Stimulated activated CD8-positive, alpha-beta memory T cell treated with anti-CD3 and anti-CD28 coated beads, Interleukin-12 subunit alpha, Interleukin-12 subunit beta, amount 100 ng/mL, for 24 hours (primary cell): ENCODE results near the gene SMIM36.
"Not testable (repeated sequence)": the region's sequence is repeated elsewhere in the genome, so short reads cannot be mapped to it uniquely, and the experiment has no call there.

ENCODE experiments used
- DNase-seq: peaks from one replicate; pipeline ENCODE4 v3.0.0-alpha.2; 2020; ENCODE audit errors: extremely low read depth

SMIM36 gene

DNA sequence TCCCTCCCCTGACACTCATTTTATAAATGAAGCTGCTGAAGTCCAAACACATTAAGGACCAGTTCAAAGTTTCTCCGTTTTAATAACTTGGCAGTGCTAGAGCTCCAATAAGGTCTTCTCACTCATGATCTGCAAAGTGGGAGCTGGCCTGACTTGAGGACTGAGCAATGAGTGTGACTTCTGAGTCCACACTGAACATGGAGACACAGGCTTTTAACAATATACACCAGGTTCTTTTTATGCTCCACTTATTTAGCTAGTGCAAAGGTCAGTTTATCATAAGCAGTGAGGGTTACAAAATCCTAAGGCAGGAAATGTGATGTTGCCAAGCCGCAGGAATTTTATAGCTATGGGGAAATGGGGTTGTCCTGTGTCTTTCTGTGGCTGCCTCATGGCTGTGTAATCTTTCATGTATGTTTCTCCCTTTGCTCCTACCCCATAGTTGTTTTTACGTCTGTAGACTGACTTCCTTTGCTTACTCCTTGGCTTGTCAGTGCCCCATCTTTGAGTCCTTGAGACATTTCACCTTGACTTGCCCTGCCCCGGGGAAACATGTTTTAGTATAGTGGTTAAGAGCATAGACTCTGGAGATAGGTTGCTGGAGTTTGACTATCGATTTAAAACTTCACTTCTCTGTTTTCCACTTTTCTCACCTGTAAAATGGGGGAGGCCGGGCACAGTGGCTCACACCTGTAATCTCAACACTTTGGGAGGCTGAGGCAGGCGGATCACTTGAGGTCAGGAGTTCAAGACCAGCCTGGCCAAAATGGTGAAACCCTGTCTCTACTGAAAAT is 77.4 kb downstream of the SMIM36 start:
- DNase-seq, result no peak

DNA sequence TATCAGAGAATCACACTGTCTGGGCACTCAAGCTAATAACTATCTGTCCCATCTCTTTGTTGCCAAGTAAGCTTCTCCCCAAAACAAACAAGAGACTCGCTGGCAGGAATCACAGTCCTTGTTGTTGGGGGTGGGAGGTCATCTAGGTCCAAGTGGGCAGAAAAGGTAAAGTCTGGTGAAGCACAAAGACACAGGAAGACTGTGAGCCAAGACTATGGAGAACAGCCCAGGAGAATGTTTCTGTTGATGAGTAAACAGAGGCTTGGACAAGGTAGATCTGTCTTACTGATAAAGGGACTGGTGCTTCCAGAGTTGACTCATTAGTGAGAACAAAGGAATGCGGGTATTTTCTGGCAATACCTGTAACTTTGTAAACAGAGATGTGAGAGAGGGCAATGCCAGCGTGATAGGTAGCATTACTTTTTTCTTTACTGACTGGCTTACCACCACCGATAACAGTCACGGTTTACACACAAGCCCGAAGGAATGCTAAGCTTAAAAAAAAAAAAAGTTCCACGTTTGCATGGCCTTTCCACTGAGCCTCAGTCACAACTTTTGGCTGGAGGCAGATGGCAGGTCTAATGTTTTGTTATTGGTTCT is 78.1 kb downstream of the SMIM36 start:
- DNase-seq, result no peak

DNA sequence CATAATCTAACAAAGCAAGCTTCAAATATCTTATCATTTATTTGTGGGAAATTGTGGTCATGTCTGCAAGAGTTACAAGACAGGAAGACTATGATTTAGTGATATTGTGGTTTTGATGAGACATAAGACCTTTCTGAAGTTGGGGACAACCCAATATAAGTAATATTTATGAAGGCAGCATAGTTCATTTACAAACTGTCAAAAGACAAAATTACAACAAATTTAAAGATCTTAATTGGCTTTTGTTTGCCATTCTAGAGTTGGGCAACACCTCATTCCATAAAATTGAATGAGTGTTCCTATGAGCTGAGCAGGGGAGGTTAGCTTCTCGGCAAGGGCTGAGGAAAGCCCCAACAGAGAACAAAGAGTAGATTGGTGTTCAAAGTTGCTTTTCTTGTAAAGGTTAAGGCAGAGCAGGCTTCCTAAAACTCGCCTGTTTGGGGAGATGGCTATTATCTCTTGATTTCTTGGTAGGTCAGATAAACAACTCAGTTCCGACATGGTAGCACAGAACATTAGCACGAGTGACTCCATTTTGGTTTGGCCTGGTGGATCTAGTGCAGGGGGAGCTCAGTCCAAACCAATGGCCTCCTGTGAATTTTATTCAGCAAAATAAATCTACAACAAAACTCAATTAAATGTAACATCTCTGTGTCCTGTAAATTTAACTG is 78.8 kb downstream of the SMIM36 start:
- no peak for DNase-seq

DNA sequence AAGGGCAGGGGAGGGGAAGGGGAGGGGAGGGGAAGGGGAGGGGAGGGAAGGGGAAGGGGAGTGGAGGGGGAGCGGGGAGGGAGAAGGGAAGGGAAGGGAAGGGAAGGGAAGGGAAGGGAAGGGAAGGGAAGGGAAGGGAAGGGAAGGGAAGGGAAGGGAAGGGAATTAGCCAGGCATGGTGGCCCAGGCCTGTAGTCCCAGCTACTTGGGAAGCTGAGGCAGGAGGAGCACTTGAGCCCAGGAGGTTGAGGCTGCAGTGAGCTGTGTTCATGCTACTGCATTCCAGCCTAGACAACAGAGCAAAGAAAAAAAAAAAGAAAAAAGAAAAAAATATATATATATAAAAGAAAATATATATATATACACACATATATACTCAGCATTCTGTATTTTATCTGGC is 79.3 kb downstream of the SMIM36 start:
- DNase-seq, result not testable (repeated sequence)

DNA sequence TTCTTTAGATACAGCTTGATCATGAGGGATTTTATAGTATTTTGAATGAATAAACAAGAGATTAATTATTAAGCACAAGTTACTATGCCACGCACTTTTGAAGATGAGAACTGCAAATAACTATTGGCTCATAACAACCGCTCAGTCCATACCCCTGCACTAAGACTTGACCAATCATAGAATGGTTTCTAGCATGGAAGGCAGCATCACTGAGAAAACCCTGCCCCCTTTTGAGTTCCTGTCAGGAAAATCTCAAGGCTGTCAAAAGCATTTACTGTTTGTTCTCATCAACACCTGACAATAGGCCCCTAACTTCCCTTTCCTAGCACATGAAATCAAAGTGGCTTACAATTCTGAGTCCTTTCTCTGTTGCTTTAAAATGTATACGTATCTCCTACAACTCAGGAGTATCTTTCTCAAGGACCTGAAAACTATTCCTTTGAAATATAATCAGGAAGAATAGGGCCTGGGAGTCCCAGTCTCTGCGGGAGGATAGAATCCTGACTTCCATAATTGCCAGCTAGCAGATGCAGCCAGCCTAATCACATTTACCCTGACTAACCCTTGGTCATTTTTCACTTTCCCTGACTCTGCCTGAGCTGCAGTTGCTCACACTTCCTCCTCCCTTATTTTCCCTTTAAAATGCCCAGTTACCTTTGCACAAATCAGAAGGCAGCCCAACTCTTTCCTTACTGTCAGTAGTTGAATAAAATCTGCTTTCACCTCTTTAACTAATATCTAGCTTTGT is 80.5 kb downstream of the SMIM36 start:
- DNase-seq, result no peak

DNA sequence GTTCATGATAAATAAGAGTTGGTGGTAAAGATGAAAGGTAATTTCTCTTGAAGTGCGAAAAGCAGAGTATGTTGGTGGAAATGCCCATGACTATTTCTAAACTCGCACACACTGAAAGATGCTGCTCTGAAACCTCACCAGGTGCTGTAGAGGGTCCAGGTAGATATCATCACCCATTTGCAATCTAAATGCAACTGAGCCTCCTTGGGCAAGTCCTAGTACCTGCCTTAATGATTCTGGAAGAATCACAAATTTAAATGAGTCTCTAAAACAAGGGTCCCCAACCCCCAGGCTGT is 83.7 kb downstream of the SMIM36 start:
- no peak for DNase-seq

DNA sequence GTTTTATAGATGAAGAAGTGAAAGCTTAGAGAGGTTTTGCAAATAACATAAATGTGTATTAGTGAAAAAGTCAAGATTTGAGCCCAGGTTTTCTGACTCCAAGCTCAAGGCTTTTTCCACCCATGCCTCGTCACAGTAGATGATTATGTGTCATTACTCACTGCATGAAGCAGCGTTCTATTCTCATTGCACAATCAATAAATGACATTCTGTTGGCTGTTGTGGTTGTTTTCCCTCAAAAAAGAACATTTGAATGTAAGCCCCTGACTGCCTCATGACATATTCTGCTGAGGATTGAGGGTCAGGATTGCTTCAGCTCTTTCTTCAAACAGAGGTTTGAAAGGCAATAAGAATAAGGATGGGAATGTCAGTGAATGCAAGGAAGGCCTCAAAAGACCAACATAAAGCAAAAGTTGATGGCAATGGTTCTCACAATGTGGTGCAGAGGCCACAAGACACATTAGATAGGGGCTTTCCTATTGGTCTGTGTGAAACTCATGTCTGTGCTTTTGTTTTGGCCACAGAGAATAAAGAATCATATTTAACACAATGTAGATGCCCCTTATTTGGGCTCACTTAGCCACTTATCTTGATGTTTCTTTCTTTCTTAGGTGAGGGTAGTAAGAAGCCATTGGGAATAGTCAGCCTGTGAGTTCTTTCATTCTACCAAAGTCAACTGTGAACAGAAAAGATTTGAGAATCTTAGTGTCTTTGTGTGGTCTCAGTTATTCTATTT is 84.2 kb downstream of the SMIM36 start:
- no peak for DNase-seq

DNA sequence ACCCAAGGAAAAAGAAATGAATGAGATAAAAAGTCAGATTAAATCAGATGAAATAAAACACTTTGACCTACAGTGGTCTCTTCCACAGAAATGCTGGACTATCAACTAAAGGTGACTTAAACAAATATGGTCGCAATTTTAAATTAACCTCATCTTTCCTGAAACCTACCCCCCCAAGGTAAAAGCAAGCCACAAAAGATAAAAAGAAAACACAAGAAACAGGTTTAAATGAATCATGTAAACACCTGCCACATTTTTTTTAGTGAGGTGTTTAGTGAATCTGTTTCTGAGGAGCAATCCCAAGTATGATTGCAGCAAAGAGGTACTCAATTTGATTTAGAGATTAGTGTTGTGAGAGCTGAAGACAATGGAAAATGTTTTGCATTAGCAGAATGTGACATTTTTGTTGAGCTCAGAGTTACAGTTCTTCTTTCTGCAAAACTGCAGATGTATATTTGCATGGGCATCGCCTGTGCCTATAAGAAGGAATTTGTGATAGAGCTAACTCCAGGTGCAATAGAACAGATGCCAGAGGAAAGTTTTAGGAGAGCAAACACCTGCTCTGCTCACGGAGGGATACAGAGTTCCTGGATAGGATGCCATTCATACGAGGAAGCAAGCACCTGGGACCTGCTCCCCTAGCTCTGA is 86.2 kb downstream of the SMIM36 start:
- DNase-seq, result no peak

DNA sequence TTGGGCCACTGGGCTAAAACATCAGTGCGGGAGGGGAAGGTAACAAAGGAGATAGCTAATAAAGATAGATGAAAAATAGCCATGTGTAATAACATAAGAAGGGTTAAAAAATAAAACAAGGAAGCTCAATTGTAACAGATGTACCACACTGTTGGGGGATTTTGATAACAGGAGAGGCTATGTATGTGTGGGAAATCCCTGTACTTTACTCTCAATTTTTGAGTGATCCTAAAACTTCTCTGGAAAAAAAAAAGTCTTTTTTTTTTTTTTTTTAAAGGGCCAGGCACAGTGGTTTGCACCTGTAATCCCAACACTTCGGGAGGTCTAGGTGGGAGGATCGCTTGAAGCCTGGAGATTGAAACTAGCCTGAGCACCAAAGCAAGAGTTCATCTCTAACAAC is 87.7 kb downstream of the SMIM36 start:
- DNase-seq, result no peak

DNA sequence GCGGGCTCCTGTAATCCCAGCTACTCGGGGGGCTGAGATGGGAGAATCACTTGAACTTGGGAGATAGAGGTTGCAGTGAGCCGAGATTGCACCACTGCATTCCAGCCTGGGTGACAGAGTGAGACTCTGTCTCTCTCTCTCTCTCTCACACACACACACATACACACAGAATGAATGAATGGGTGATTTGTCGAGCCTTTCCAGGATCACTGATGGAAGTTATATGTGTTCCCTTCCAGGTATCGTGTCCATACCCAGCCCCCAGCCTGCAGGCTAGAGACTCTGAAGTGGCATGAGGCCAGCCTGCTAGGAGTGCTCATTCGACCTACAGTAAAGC is 88.5 kb downstream of the SMIM36 start:
- DNase-seq, result not testable (repeated sequence)

DNA sequence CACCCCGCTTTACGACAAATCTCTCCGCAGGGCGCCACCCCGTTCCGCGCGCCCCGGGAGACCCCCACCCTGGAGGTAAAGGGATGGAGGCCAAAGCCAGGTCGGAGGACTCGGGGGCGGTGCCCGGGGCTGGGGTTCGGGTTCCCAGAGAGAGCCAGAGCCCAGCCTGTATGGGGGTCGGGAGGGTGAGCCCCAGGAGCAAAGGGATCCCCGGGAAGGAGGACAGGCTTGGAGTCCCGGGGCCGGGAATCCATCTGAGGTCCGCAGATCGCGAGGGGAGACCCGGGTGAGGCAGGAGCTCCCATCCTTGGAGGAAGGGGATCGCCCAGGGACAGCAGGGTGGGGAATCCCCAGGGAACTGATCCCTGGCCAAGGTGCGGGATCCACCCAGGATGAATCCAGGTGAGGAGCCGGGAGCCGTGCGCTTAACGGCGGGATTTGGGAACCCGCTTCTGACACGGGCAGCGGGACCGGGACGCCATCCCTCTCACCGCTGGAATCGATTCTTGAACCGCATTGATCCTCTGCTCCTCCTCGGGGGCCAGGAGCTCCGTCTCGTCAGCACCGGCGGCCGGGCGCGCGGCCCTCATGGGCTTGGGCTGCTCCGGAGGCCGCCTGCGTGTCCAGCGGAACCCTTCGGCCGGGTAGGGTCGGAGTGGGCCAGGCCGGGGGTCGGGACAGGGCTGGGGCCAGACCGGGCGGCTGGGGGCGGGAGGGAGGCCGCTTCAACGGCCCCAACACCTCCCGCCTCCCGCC is 89.9 kb downstream of the SMIM36 start, which contains the start of gene MMD:
TSS of gene MMD (minus strand) at position 657 of the 756 bp plus-strand sequence. CDS start at position 517, 140 bp downstream.
- no peak for DNase-seq

DNA sequence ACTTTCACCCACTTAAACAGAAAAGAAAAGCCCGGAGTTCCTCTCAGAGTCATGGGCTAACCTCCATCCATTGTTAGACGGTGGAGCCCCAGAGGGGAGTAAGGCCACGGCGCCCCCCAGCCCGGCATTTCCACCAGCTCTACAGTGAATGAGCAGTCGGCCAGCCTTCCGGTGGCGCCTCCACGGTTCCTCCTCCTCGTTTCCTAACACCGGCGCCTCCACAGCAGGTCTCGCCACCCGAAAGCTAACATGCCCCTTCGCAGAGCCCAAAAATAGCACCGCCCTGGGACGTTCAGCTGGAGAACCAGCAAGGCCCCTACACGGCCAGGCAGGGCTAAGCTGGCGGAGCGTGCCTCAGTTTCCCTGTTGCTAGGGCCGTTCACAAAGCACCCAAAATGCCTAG is 90.5 kb downstream of the SMIM36 start:
- no peak for DNase-seq

DNA sequence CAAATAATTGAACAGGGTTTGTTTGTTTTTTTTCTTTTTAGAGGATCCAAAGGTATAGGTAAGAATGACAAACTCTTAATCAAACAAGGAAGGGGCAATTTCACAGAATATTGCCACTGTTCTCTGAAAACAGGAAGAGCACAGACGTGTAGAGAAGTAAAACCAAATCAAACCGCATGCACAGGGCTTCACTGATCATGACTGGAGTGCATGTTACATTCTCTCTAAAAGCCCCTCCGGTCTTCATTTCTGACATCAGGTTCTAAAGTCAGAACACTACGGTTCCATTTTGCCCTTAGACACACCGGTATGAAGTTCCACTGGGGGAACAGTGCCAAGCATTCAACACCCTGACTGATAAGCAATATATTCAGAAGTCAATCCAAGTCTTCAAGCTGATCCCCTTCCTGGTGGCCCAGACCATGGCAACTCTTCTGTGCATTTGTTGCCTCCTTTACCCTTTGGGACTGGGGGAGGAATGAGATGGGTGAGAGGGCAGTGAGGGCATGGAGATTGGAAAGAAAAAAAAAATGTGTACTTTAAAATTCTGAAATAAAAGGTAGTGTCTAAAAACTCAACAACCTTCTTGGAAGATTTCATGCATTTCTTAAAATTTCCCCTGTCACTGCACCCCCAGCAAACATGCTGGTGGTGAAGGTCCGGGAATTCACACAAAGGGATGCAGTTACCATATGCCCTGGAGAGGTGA is 91.0 kb downstream of the SMIM36 start:
- no peak for DNase-seq

DNA sequence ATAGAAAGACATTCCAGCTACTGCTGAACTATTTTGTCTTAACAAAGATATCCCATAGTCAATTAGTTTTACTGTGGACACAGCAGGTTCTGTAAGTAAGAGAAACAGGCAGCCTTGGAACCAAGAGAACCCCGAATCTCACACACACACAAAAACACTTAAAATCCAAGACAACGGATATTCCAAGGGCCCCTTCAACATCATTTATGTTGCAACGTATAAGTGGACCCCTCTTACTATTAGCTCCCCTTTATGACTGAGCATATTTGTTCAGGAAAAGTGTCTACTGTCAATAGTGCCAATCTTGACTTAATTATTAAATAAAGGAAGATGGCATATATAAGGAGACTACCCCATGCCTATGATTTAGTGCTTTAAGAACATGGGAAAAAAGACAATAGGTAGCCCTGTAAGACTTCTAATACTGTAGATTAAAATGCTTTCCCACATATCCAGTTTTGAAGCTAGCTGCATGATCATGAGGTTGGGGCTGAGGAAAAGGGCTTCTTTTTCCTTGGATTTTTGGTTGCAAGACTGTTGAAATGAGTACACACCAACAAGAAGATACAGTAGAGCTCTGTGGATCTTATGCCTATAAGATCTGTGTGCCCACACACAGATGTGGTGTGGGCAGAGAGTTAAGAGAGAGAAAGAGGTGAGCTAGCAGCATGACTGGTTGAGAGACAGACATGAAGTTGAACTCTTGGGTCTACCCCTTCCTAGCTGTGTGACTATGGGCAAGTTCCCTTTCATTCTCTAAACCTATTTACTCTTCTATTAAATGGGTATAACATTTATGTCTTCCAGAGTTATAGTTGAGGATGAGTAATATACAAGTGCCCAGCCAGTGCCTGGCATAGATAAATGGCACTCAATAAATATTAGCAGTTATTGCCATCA is 92.6 kb downstream of the SMIM36 start:
- DNase-seq, result no peak

DNA sequence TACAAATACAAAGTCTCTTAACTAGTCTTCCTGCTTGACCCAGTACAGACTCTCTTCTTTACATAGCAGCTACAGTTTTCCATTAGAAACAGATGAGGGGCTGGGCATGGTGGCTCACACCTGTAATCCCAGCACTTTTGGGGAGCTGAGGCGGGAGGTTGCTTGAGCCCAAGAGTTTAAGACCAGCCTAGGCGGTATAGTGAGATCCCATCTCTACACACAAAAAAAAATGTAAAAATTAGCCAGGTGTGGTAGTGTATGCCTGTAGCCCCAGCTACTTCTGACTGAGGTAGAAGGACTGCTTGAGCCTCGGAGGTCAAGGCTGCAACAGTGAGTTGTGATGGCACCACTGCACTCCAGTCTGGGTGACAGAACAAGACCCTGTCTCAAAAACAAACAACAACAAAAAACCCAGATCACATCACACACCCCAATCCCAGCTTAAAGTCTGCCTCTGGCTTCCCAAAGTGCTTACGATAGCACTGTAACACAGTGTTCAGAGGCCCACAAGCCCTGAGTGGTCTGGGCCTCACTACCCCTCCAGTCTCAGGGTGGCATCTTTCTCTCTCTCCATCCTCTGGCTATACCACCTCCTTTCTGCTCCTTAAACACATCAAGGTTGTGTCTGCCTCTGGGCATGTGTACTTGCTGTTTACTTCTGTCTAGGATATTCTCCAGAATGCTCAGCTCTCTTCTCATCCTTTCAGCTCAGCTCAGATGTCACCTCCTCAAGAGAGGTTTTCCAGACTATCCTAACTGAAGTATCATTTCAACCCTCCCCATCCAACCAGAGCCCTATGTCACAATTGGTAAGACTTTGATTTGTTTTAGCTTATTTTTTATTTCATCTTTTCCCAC is 93.6 kb downstream of the SMIM36 start:
- DNase-seq, result no peak

DNA sequence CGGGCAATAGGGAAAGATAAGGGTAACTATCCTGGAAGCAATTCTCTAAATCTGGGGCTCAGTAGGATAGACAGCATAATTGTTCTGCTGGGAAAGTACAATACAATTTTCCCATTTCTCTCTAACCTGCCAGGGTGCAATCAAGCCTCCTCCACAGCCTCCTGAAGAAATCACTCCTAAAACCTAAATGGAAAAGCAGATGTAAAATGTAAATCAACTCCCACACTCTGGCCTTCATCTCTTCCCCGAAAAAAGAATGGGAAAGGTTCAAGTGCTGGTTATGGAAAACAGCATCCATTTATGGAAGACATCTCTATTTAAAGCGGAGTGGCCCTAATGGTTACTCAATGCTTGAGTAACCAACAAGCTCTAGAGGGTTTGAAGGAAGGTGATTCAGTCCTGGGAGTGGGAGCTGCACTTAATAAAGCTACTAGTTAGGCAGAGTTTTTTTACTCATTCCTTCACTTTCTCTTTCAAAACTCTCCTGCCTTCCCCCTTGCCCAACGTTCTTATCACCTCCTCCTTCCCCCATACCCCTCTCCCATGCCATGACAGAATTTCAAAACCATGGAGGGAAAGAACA is 94.7 kb downstream of the SMIM36 start:
- no peak for DNase-seq

DNA sequence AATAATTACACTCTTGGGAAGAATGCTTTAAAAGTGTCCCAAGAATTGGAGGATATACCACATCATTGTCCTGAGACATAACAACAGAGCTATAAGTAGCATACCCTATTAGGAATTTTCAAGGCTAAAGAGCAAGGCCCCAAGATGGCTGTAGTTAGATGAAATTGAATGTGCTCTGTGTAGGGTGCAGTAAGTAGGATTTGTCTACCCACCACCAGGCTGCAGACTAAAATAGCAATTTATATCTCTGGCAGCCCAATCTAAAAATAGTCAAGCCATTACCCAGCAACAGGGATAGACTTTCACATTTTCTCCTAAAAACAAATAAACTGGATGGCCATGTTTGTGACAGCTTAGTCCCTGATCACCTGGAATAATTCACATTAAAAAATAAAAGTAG is 95.3 kb downstream of the SMIM36 start:
- no peak for DNase-seq

DNA sequence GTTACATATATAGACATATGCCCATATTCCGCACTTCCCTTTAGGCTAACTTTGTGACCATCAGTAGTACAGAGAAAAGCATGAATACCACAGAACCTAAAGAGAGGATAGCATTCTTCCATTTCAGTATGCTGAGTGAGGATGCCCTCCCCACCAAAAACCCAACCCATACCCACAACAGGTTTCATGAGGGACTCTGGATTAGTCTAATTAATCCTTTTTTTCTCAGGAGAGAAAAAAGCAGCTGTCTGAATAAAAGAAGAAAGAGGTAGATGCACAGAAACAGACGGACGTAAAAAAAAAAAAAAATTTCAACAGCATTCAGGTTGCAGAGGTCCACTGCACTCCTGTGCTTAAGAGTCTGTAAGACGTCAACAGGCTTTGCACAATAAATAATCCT is 96.3 kb downstream of the SMIM36 start:
- DNase-seq, result no peak
